GM12878 (cell line): ENCODE results near the gene RIC3. TPM values are rescaled to one million over a fixed set of nuclear protein-coding genes. Genes with fewer than 3 reads are reported as not detected.

ENCODE experiments used
- ATAC-seq: fragments of 200-7000 bp; cut with Tn5 transposase; 3 replicates; pipeline ENCODE4 v1.9.1; 2020; ENCODE audit warnings: mild to moderate bottlenecking, moderate library complexity
- BruUV-seq: library from RNA; stranded (reverse); fragments of 400-500 nt; replicated peaks from 2 replicates; lab custom pipeline; 2021; lab: Mats Ljungman, UMichigan
- CTCF ChIA-PET: fragments of 300-600 bp; sonication (Branson Sonifier 250); formaldehyde crosslinking; extraction: SDS; loops from one replicate; lab custom pipeline; 2021; ENCODE audit warnings: inconsistent platforms; lab: Yijun Ruan, JAX
- POLR2A ChIA-PET: fragments of 350-600 bp; formaldehyde crosslinking; extraction: SDS; loops from one replicate; lab custom pipeline; 2021; ENCODE audit warnings: inconsistent platforms; lab: Charles Lee
- RAD21 ChIA-PET: fragments of 300-600 bp; sonication (Branson Sonifier 250); formaldehyde crosslinking; loops from one replicate; lab custom pipeline; 2023; ENCODE audit warnings: antibody characterized with exemption; ENCODE audit not compliant: unreplicated experiment; lab: Charles Lee
- SMC1A ChIA-PET: fragments of 300-600 bp; sonication (Branson Sonifier 250); formaldehyde crosslinking; loops from one replicate; lab custom pipeline; 2023; ENCODE audit not compliant: unreplicated experiment, uncharacterized antibody; lab: Charles Lee
- DNase-seq: peaks from one replicate; pipeline ENCODE4 v3.0.0-alpha.2; 2011; ENCODE audit warnings: low read depth, low spot score
- FAIRE-seq: peaks from 3 replicates; lab custom pipeline; 2011; peaks lifted over from hg19 to GRCh38; lab: Jason Lieb, UNC
- H2AFZ ChIP-seq: 2 replicates; pipeline ENCODE4 v1.6.0; 2011; ENCODE audit warnings: low read depth, low read length, control low read depth; ENCODE audit not compliant: control insufficient read depth
- H3K27ac ChIP-seq: 2 replicates; pipeline ENCODE4 v1.5.1; 2011; ENCODE audit warnings: control low read depth; ENCODE audit not compliant: control insufficient read depth, insufficient read depth
- H3K27me3 ChIP-seq, 2 experiments: replicated peaks in 1 of 2; 2 replicates each; pipeline versions ENCODE4 v1.6.0 to v1.6.1; 2011; ENCODE audit warnings: low read length in 1 of 2; ENCODE audit not compliant: control insufficient read depth in 2 of 2, insufficient read depth in 2 of 2
- H3K36me3 ChIP-seq, 2 experiments: 2 replicates each; pipeline ENCODE4 v1.5.1; 2011; ENCODE audit warnings: low read length in 1 of 2; ENCODE audit not compliant: control insufficient read depth in 2 of 2, insufficient read depth in 2 of 2
- H3K4me1 ChIP-seq: 2 replicates; pipeline ENCODE4 v1.6.1; 2011; ENCODE audit warnings: mild to moderate bottlenecking, low read length, moderate library complexity, mixed read lengths; ENCODE audit not compliant: control insufficient read depth, insufficient read depth
- H3K4me2 ChIP-seq: 2 replicates; pipeline ENCODE4 v1.6.0; 2011; ENCODE audit warnings: control low read depth; ENCODE audit not compliant: control insufficient read depth, insufficient read depth
- H3K4me3 ChIP-seq: fragments of 200-600 bp; sonication (generic); 2 replicates; pipeline ENCODE4 v1.5.1; 2016
- H3K79me2 ChIP-seq: 2 replicates; pipeline ENCODE4 v1.6.0; 2011; ENCODE audit warnings: low read length; ENCODE audit not compliant: control insufficient read depth, insufficient read depth
- H3K9ac ChIP-seq: 2 replicates; pipeline ENCODE4 v1.8.0; 2011; ENCODE audit warnings: low read length, control low read depth, mixed read lengths; ENCODE audit not compliant: control insufficient read depth, insufficient read depth
- H3K9me3 ChIP-seq: replicated peaks from 3 replicates; pipeline ENCODE4 v1.5.1; 2011; ENCODE audit warnings: mild to moderate bottlenecking, low read length; ENCODE audit not compliant: control insufficient read depth, insufficient read depth
- H4K20me1 ChIP-seq: 2 replicates; pipeline ENCODE4 v1.6.0; 2011; ENCODE audit not compliant: control insufficient read depth, insufficient read depth
- GATAD2B ChIP-seq: fragments of 450-650 bp; conservative IDR thresholded peaks from 2 replicates; pipeline ENCODE4 v1.6.1; 2017; ENCODE audit warnings: low read depth, mild to moderate bottlenecking, moderate library complexity
- HDAC2 ChIP-seq: fragments of 200-600 bp; sonication (generic); IDR thresholded peaks from 2 replicates; pipeline ENCODE4 v1.6.1; 2017
- IRF3 ChIP-seq: fragments of 450-650 bp; IDR thresholded peaks from 2 replicates; pipeline ENCODE4 v1.6.1; 2014; ENCODE audit warnings: mild to moderate bottlenecking
- NFYB ChIP-seq: IDR thresholded peaks from 2 replicates; pipeline ENCODE4 v1.6.1; 2011; ENCODE audit warnings: low read depth, mild to moderate bottlenecking, low read length, improper control_type of control experiment, moderate library complexity; ENCODE audit not compliant: insufficient read depth
- POU2F2 ChIP-seq: IDR thresholded peaks from 3 replicates; pipeline ENCODE4 v1.6.1; 2011; ENCODE audit warnings: low read depth, mild to moderate bottlenecking, low read length, borderline replicate concordance
- ZSCAN29 ChIP-seq: fragments of 450-650 bp; IDR thresholded peaks from 2 replicates; pipeline ENCODE4 v1.6.1; 2017; ENCODE audit warnings: mild to moderate bottlenecking, moderate library complexity
- WGBS: methylation state at CpG from one replicate; pipeline ENCODE4 v1.1.6; 2016; ENCODE audit warnings: low lambda C conversion rate; ENCODE audit not compliant: insufficient replicate concordance, insufficient coverage; ENCODE audit errors: missing lambda C conversion rate; 5-methylcytosine and 5-hydroxymethylcytosine counted together
- in situ Hi-C: fragments of 300-500 bp; cut with MboI; formaldehyde crosslinking; loops from 9 replicates; pipeline ENCODE4 v1.14.3; 2018; ENCODE audit warnings: mixed read lengths
- intact Hi-C: fragments of 100-400 bp; cut with micrococcal nuclease; formaldehyde crosslinking; loops from one replicate; pipeline ENCODE4 v1.14.2; 2022; ENCODE audit not compliant: unreplicated experiment
- polyA plus RNA-seq, 11 experiments: library from polyadenylated mRNA; depleted of rRNA in 4 of 11; unstranded in 6 of 11; stranded (reverse) in 5 of 11; fragments of >200 nt; fragmentation: Nextera tagmentation in 4 of 11; fragmentation: Illumina TruSeq in 1 of 11; extraction: Ambion mirVana in 4 of 11; extraction: Trizol in 1 of 11; gene quantifications; 1 replicate in 1 of 11; 2 replicates in 10 of 11; pipeline versions ENCODE4 v1.2.1 to v1.2.3, GENCODE V29; 2011 to 2016; ENCODE audit warnings: inconsistent platforms in 2 of 11, missing spikeins in 2 of 11, low read depth in 1 of 11
- total RNA-seq, 4 experiments: library from RNA; depleted of rRNA in 3 of 4; stranded (reverse); fragments of >200 nt in 3 of 4; fragmentation: Illumina TruSeq in 1 of 4; extraction: Trizol in 1 of 4; gene quantifications; 2 replicates each; pipeline versions ENCODE4 v1.2.1 to v1.2.3, GENCODE V29; 2013 to 2021

The RIC3 gene
- total and polyA plus RNA-seq, 10 of the 15 experiments (the other 5 are each of a cell fraction or from before 2014, with no cell fraction given): 0.90 to 8.9 (median 2.2) TPM

GRCh38 chr11:8082391-8083087 is 86.3 kb downstream of the RIC3 start (continued):
- no peak for TF ChIP-seq IRF3
- TF ChIP-seq GATAD2B: no peak
- TF ChIP-seq ZSCAN29: no peak

GRCh38 chr11:8081591-8082250 is 87.1 kb downstream of the RIC3 start:
- TF ChIP-seq POU2F2: no peak
- TF ChIP-seq HDAC2: no peak
- no peak for TF ChIP-seq NFYB
- TF ChIP-seq, all 136 proteins: peak for 0
- ChIA-PET POLR2A (no interaction called here), SMC1A (no interaction called here), CTCF (no interaction called here), RAD21 (interaction anchor here (1.7 kb wide), 1 partner anchor 18 kb away, joined by 4 read pairs; no protein-coding TSS in a partner anchor)
- Histone ChIP-seq H3K9ac (no peak overlapping the region), H3K36me3 (no peaks in the 10 kb centered on the region), H4K20me1 (no peaks in the 10 kb centered on the region), H3K4me1 (no peaks in the 10 kb centered on the region), H2AFZ (no peak overlapping the region), H3K9me3 (no peaks in the 10 kb centered on the region), H3K27me3 (peaks cover 9 to 18% of the 10 kb centered on the region in 2 experiments), H3K27ac (no peak overlapping the region), H3K4me3 (no peak overlapping the region), H3K79me2 (no peaks in the 10 kb centered on the region), H3K4me2 (peak overlapping the region; percentile 30; the same call in 1 of the 2 replicates)
- BruUV-seq: no TSS peak
- no peak for DNase-seq
- in situ Hi-C loops (no loop called here), intact Hi-C loops (no loop called here)
- ATAC-seq: no peak
- FAIRE-seq: no peak
- 52% methylated on average over 24 of the region's 24 CpGs for WGBS
